22Rv1 (cell line): Measurements from ENCODE around the gene LEAP2.

ENCODE experiments used
- CTCF ChIP-seq: fragments of 450-650 bp; IDR thresholded peaks from 2 replicates; pipeline ENCODE4 v1.5.1; 2017; ENCODE audit warnings: mild to moderate bottlenecking
- ZFX ChIP-seq: fragments of 450-650 bp; IDR thresholded peaks from 2 replicates; pipeline ENCODE4 v1.6.1; 2017; ENCODE audit warnings: antibody characterized with exemption, borderline replicate concordance

GRCh38 chr5:132871459-132872284 is 1.8 kb upstream of the LEAP2 start:
- TF ChIP-seq CTCF (no peak), ZFX (no peak)
